ENCODE results near the gene SRRD. TPM values are rescaled to one million over a fixed set of nuclear protein-coding genes. Genes with fewer than 3 reads are reported as not detected.

Gene SRRD
- polyA plus RNA-seq, 1 experiment = 13.1 TPM

- no peak overlapping the region for H3K4me3 ChIP-seq (ENCODE audit: low read depth, low read length)
- H3K27me3 ChIP-seq (ENCODE audit: control insufficient read depth, insufficient read depth, low read length) = no peaks in the 10 kb centered on the region
- CTCF ChIA-PET = no interaction called here
- POLR2A ChIA-PET = no interaction called here
- H3K36me3 ChIP-seq (ENCODE audit: control insufficient read depth, insufficient read depth, low read length) = peaks cover 17% of the 10 kb centered on the region
- DNase-seq (ENCODE audit: low read depth) = no peak
- TF ChIP-seq, protein P1, sequence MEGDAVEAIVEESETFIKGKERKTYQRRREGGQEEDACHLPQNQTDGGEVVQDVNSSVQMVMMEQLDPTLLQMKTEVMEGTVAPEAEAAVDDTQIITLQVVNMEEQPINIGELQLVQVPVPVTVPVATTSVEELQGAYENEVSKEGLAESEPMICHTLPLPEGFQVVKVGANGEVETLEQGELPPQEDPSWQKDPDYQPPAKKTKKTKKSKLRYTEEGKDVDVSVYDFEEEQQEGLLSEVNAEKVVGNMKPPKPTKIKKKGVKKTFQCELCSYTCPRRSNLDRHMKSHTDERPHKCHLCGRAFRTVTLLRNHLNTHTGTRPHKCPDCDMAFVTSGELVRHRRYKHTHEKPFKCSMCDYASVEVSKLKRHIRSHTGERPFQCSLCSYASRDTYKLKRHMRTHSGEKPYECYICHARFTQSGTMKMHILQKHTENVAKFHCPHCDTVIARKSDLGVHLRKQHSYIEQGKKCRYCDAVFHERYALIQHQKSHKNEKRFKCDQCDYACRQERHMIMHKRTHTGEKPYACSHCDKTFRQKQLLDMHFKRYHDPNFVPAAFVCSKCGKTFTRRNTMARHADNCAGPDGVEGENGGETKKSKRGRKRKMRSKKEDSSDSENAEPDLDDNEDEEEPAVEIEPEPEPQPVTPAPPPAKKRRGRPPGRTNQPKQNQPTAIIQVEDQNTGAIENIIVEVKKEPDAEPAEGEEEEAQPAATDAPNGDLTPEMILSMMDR (IDR thresholded peaks at IDR 0.05; ENCODE audit: insufficient read depth, low read depth, low read length) = no peak
Observed at GRCh38 chr22:26540119-26540518, 56.4 kb downstream of the SRRD start.

GRCh38 chr22:26541167-26541819 lies 57.6 kb downstream of the SRRD start:
- ChIA-PET CTCF (interaction anchor here (1.1 kb wide), 1 partner anchor 14 kb away, joined by 3 read pairs; no protein-coding TSS in a partner anchor), POLR2A (no interaction called here)
- Histone ChIP-seq H3K4me3 (ENCODE audit: low read depth, low read length) (no peak overlapping the region), H3K36me3 (ENCODE audit: control insufficient read depth, insufficient read depth, low read length) (peaks cover 17% of the 10 kb centered on the region), H3K27me3 (ENCODE audit: control insufficient read depth, insufficient read depth, low read length) (no peaks in the 10 kb centered on the region)
- TF ChIP-seq, protein P1 (IDR thresholded peaks at IDR 0.05; ENCODE audit: insufficient read depth, low read depth, low read length) = no peak
- no peak for DNase-seq (ENCODE audit: low read depth)

DNA sequence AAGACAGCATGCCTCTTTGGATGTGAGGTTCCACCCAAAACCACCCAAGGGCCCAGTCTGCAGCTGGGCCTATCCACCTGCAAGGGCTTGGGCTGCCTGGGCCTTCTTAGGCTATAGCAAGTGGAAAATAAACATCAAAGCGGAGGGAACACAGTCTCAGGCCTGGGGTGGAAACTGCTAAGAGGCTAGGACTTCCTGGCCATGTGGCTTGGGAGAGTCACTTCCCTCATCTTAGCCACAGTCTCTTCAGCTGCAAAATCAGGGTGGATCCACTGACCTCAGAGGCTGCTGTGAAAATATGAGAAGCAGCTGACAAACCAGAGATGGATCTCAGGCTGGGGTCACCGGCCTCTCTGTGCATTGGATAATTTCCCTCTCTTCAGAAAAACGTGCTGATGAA lies 59.2 kb downstream of the SRRD start:
- TF ChIP-seq, protein P1 (IDR thresholded peaks at IDR 0.05; ENCODE audit: insufficient read depth, low read depth, low read length) = no peak
- CTCF ChIA-PET = interaction anchor here (0.6 to 1.2 kb wide), 2 partner anchors 12 to 78 kb away, joined by 3 read pairs; no protein-coding TSS in a partner anchor
- Histone ChIP-seq H3K36me3 (ENCODE audit: control insufficient read depth, insufficient read depth, low read length) (peaks cover 15% of the 10 kb centered on the region), H3K4me3 (ENCODE audit: low read depth, low read length) (no peak overlapping the region), H3K27me3 (ENCODE audit: control insufficient read depth, insufficient read depth, low read length) (no peaks in the 10 kb centered on the region)
- DNase-seq (ENCODE audit: low read depth) = no peak
- POLR2A ChIA-PET = no interaction called here

Other genes with a start within 250 kb of the SRRD start
- 2.3 and 2.5 TPM in 2 replicates for gene ASPHD2, start 54.6 kb upstream of the SRRD start, polyA plus RNA-seq (2011; rRNA removed)
- gene HPS4, start 94 bp upstream of the SRRD start, polyA plus RNA-seq (2011; rRNA removed) = 20.3 and 22.5 TPM in 2 replicates
- 30.5 and 34.7 TPM in 2 replicates for gene TFIP11, start 28.6 kb downstream of the SRRD start, polyA plus RNA-seq (2011; rRNA removed)
- 48.1 and 84.9 TPM in 2 replicates for gene TPST2, start 106.3 kb downstream of the SRRD start, polyA plus RNA-seq (2011; rRNA removed)
- not detected in 2 replicates for gene CRYBB1, start 134.2 kb downstream of the SRRD start, polyA plus RNA-seq (2011; rRNA removed)
- not detected in 2 replicates for gene CRYBA4, start 138.1 kb downstream of the SRRD start, polyA plus RNA-seq (2011; rRNA removed)
- 1.1 and 1.2 TPM in 2 replicates for gene MIAT, start 173.7 kb downstream of the SRRD start, polyA plus RNA-seq (2011; rRNA removed)